Measurements from ENCODE around the gene NAPB. TPM values are rescaled to one million over a fixed set of nuclear protein-coding genes. Genes with fewer than 3 reads are reported as not detected.

Gene NAPB
- total and polyA plus RNA-seq, 2 experiments from 2014 or later: 7.3 to 11.2 TPM

- no peak for DNase-seq (ENCODE audit: low spot score)
- H3K36me3 ChIP-seq (replicated peaks; ENCODE audit: insufficient read depth, low read depth): no peaks in the 10 kb centered on the region
- H3K4me2 ChIP-seq: peak overlapping the region; percentile 76
- H3K4me3 ChIP-seq: no peak overlapping the region
- H3K9me2 ChIP-seq (replicated peaks; ENCODE audit: insufficient read depth): no peaks in the 10 kb centered on the region
- H4K20me1 ChIP-seq (ENCODE audit: insufficient read depth, poor library complexity, severe bottlenecking): peaks cover 6% of the 10 kb centered on the region
- H3K27ac ChIP-seq: peak overlapping the region; percentile 98
- peaks cover 30% of the 10 kb centered on the region for H3K79me2 ChIP-seq
- no peaks in the 10 kb centered on the region for H3K27me3 ChIP-seq
- H3K4me1 ChIP-seq (ENCODE audit: insufficient read depth): peaks cover 28% of the 10 kb centered on the region
- H3K9me3 ChIP-seq (ENCODE audit: low read depth): no peaks in the 10 kb centered on the region
- no peak for TF ChIP-seq EZH2 (IDR thresholded peaks at IDR 0.05; ENCODE audit: borderline replicate concordance)
- TF ChIP-seq EZH2phosphoT487 (IDR thresholded peaks at IDR 0.05; ENCODE audit: low read depth, severe bottlenecking, unreplicated experiment): no peak
- no peak for TF ChIP-seq CTCF (IDR thresholded peaks at IDR 0.05; ENCODE audit: poor library complexity)
- no peak overlapping the region for H2AFZ ChIP-seq
- 82% methylated on average over 1 of the region's 1 CpG for WGBS (ENCODE audit: low lambda C conversion rate, missing lambda C conversion rate)
These were observed 60.8 kb downstream of the NAPB start for GRCh38 chr20:23360531-23360930.

GRCh38 chr20:23358923-23359593 lies 62.2 kb downstream of the NAPB start:
- peaks cover 3% of the 10 kb centered on the region for H4K20me1 ChIP-seq (ENCODE audit: insufficient read depth, poor library complexity, severe bottlenecking)
- no peak overlapping the region for H2AFZ ChIP-seq
- H3K79me2 ChIP-seq: peaks cover 15% of the 10 kb centered on the region
- peak overlapping the region; percentile 73 for H3K4me2 ChIP-seq
- no peaks in the 10 kb centered on the region for H3K27me3 ChIP-seq
- peaks cover 28% of the 10 kb centered on the region for H3K4me1 ChIP-seq (ENCODE audit: insufficient read depth)
- 66% methylated on average over 7 of the region's 7 CpGs for WGBS (ENCODE audit: low lambda C conversion rate, missing lambda C conversion rate)
- DNase-seq (ENCODE audit: low spot score): peak; percentile 39
- no peaks in the 10 kb centered on the region for H3K9me2 ChIP-seq (replicated peaks; ENCODE audit: insufficient read depth)
- no peak overlapping the region for H3K4me3 ChIP-seq
- H3K27ac ChIP-seq: peak overlapping the region; percentile 98
- TF ChIP-seq EZH2phosphoT487 (IDR thresholded peaks at IDR 0.05; ENCODE audit: low read depth, severe bottlenecking, unreplicated experiment): no peak
- TF ChIP-seq CTCF (IDR thresholded peaks at IDR 0.05; ENCODE audit: poor library complexity): no peak
- no peak for TF ChIP-seq EZH2 (IDR thresholded peaks at IDR 0.05; ENCODE audit: borderline replicate concordance)
- no peaks in the 10 kb centered on the region for H3K9me3 ChIP-seq (ENCODE audit: low read depth)
- no peaks in the 10 kb centered on the region for H3K36me3 ChIP-seq (replicated peaks; ENCODE audit: insufficient read depth, low read depth)

DNA sequence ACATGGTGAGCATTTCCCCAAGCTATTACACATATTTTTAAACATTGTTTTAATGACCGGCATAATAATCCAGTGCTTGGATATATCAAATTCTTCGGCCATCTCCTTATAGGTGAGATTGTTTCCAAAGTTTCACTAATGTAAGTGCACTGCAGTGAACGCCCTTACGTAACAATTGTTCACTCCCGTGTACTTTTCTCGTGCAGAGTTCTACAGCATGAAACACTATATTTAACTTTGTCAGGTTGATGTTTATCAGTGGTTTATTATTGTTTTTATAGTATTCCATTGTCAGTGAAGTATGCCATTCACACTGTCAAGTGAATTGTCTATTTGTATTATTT lies 62.8 kb downstream of the NAPB start:
- no peak overlapping the region for H3K4me3 ChIP-seq
- WGBS (ENCODE audit: low lambda C conversion rate, missing lambda C conversion rate): 57% methylated on average over 6 of the region's 6 CpGs

More for the DNA sequence above, 62.8 kb downstream of the NAPB start:
- peak overlapping the region; percentile 98 for H3K27ac ChIP-seq
- no peaks in the 10 kb centered on the region for H3K9me2 ChIP-seq (replicated peaks; ENCODE audit: insufficient read depth)
- peak overlapping the region; percentile 73 for H3K4me2 ChIP-seq
- no peak for TF ChIP-seq EZH2 (IDR thresholded peaks at IDR 0.05; ENCODE audit: borderline replicate concordance)
- TF ChIP-seq CTCF (IDR thresholded peaks at IDR 0.05; ENCODE audit: poor library complexity): no peak
- H2AFZ ChIP-seq: peak overlapping the region; percentile 39
- no peaks in the 10 kb centered on the region for H3K27me3 ChIP-seq
- H3K4me1 ChIP-seq (ENCODE audit: insufficient read depth): peaks cover 26% of the 10 kb centered on the region
- peaks cover 15% of the 10 kb centered on the region for H3K79me2 ChIP-seq
- no peaks in the 10 kb centered on the region for H3K36me3 ChIP-seq (replicated peaks; ENCODE audit: insufficient read depth, low read depth)
- no peaks in the 10 kb centered on the region for H4K20me1 ChIP-seq (ENCODE audit: insufficient read depth, poor library complexity, severe bottlenecking)
- H3K9me3 ChIP-seq (ENCODE audit: low read depth): no peaks in the 10 kb centered on the region
- no peak for DNase-seq (ENCODE audit: low spot score)
